GM21786 (cell line): ENCODE results near the gene MARCKS.

ENCODE experiments used
- ATAC-seq: cut with Tn5 transposase; IDR thresholded peaks from one replicate; pipeline ENCODE4 v1.9.1; 2021; ENCODE audit not compliant: unreplicated experiment

The MARCKS gene

GRCh38 chr6:113856625-113857555 is at the start of gene MARCKS:
Gene MARCKS (plus strand): TSS chr6:113857345. CDS start chr6:113857746, 401 bp downstream.
- ATAC-seq: peak; percentile 32

DNA sequence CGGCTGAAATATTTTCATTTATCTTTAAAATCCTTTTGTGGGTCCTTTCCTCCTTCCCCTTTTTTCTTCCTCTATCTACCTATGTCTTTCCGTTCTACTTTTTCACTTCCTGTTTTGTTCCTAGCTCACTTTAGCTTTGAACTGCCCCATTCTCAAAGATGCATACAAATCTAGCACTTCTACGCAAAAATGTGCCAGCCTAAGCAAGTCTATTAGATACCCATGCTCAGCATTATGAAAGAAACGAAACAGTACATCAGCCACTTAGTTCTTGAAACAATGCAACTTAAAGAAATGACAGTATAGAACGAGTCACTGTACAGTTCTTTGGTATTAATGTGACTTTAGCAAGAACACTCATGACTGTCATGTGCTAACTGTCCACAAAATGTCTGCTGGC is 47.3 kb upstream of the MARCKS start:
- peak; percentile 54 for ATAC-seq

DNA sequence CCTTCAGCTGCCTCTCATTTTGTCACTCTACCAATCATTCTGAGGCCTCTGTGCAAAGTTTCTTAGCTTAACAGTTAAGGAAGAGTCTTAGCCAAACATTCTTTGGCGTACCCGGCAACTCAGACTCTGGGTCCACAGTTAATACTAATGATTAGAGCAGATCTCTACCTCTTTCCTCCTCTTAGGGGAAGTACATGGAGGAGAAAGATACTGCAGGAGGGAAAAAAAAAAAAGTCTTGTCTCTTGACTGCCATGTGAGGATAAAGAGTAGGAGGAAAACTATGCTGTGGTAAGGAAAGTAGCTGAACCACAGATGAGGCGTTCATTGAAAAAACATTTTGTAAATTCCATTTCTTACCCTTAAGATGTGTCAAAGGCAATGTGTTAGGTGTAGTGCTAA is 44.0 kb upstream of the MARCKS start:
- no peak for ATAC-seq

DNA sequence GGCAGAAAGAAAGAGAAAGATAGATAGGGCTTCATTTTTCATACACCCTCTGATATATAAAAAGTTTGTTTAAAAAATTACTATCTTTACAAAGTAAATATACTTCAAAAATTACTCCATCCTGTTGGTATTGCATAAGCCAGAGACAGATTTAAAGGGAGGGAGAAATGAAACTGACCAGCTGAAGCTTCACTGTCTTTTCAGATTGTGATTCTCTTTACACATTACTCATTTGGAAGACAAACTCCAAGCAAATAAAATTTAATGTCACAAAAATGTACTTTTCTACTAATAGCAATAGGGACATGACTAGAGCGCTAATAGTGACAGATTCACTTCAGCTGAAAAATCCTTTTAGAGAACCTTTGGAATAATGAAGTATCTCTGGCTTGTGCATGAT is 38.6 kb upstream of the MARCKS start:
- ATAC-seq: no peak

- ATAC-seq: no peak
These were observed 37.8 kb upstream of the MARCKS start for GRCh38 chr6:113819169-113819830.

DNA sequence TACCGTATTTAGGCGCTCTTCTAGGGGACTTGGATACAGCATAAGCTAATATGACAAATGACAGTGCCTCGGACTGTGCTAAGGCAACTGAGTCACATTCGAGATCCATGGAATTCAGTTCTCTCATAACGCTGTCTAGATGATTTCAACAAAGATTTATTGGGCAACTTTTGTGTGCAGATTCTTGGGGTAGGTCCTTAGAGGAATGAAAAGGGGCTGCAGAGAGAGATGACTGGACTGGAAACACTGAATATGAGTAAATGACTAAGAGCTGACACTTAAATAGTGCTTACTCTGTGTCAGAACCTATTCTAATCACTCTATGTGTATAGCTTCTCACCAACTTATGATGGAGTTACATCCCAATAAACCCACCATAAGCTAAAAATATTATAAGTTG is 36.4 kb upstream of the MARCKS start:
- ATAC-seq: no peak

GRCh38 chr6:113821445-113821844 is 35.7 kb upstream of the MARCKS start:
- no peak for ATAC-seq

DNA sequence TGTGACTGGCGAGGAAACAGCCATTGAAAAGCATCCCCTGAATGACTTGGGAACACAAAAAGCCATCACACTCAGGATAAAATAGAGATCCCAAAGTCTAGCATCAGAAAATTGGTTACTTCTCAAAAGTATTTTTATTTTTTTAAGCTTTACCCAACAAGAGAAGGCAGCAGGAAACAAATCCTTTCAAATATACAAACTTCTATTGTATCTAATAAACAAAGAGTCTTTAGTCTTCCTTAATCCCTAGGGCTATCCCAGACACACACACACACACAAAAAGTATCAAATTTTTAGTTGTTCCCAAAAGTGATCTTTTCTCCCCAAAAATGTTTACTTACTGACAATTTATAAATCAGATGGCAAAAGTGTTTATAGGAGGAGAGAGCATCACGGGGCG is 33.2 kb upstream of the MARCKS start:
- ATAC-seq: no peak

DNA sequence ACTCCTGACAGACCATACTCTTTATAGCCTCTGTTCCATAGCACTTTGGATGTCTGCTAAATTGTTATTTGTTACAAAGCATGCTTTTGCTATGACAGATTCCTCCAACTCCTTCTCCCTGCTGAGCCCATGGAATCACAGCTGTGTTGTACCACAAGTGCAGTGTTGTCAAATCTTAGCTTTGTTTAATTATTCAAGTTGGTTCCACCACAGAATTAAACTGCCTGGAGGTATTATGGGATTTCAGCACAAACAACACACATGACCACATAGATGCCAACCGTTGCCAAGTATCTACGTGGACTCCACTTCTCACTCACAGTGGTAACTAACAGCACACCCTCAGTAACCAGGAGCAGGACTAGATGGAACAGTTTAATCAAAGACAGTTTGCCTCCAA is 32.7 kb upstream of the MARCKS start:
- no peak for ATAC-seq

GRCh38 chr6:113824866-113825265 is 32.3 kb upstream of the MARCKS start:
- no peak for ATAC-seq

DNA sequence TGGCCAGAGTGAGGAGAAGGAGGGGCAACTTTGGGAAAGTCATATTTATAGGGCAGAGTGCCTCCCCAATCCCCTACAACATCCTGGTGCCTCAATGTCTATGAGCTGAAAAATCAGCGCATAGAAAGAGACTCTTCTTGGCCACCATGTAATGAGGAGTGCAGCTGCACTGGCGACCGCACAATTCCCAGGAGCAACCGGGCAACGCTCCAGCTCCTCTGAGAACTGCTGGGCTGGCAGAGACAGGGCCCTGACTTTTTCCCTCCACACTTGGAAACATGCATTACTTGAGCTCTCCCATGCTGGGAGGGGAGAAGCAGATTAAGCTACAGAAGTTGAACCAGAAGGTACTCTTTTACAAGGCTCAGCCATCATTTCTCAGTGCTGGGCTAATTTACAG is 31.4 kb upstream of the MARCKS start:
- no peak for ATAC-seq

DNA sequence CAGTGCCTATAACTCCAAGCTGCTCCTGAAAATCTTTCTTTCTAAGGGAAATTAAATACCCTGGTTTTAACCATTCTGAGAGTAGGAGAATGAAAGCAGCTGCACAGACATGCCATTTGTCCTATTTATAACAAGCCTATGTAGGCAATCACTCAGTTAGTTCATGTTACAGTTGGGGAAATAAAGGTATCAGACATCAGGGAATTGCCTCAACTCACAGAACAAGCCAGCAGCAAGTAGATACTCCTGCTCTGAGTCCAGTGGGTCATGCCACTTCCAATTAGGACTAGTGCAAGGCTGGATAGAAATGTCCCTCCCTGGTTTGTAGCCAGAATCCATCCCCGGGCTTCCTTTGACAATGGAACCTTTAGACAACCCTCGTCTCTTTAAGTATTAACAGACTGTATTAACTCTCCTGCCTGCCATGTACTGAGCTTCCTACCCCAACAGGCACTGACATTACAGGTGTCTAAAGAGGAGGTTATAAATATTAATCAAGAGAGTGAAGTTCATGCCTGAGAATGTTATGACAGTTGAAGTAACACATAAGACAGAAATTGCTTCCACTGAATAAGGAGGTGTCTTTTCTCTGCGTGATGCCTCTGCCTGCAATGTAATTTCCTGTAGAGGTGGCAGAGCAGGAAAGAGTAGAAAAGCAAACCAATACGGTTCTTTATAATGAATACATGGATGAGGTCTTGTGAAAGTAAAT is 28.0 kb upstream of the MARCKS start:
- ATAC-seq: no peak

DNA sequence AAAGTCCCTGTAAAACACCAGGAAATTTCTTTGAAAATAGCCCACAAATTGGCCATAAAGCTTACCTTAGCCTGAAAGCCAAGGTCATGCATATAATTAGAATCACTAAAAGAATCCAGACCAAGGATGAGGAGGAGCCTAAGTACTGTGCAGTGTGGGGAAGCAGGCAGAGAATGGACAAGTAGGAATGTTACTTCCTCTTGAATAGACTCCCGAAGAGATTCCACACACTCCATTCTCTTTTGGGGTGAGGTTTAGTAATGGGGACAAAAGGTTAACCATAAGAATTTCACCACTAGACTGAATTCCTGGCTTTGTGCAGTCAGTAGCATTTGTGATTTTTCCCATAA is 27.5 kb upstream of the MARCKS start:
- ATAC-seq: no peak

DNA sequence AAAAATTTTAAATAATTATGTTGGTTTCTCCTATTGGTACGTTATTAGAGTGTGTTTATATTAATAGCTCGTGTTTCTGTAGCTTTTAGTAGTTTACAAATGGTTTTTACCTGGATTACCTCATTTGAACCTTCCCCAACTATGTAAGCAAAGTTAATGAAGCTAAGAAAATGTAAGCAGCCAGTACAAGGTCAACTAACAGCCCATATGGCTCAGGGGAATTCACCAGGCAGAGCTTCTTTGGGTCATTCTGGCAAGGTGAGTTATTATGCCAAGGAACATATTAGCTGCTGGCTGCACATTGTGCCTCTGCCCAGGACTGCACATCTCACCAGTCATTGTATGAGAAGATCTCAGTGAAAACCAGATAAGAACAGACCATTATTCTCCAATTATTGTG is 27.0 kb upstream of the MARCKS start:
- no peak for ATAC-seq

DNA sequence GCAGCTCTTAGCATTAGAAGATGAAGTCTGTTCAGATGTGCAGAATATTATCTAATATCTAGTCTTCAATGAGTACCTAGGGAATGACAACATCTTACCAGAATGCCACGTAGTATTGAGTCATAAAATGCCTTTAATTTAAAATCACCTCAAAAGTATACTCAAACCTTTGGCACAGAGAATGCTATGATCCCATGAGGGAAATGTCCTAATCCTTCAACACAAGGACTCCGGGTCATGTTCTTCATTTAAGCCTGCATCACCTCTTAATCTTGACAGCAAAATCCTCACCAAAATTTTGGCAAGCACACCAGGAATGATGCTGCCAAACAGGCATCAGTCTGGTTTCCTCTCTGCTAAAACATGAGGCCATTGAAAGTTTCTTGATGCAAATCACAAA is 23.6 kb upstream of the MARCKS start:
- no peak for ATAC-seq

DNA sequence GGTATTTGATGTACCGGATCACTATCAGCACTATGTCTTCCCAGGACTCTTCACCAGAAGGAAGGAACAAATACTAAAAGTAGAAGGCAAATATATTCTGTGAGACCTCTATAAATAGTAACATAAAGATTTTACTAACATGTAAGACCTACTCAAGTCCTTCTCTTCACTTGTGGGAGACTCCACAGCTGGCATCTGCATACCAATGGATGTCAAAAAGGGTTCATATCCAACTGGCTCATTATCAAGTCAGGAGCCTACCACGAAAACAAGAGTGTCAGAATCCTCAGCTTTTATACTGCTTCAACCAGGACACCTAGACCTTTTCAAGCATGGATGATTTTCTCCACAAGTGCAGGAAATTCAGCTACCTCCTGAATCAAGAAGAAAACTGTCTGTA is 20.0 kb upstream of the MARCKS start:
- ATAC-seq: no peak

DNA sequence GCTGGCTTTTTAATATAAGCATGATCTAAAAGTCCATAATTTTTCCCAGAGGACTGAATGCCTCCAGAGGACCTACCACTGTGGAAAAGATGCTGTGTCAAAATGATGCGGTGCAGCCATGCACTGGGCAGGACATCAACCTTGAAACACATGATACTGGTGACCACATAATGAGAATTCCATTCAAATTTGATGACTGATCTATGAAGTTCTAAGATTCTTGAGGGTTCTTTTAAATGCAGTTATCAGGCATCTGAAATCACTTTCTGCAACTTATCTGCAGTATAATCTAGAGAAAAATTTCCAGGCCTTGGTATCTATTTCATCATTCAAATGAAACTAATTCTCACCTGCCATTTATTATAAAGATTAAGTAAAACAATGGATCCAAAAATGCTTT is 15.0 kb upstream of the MARCKS start:
- no peak for ATAC-seq

DNA sequence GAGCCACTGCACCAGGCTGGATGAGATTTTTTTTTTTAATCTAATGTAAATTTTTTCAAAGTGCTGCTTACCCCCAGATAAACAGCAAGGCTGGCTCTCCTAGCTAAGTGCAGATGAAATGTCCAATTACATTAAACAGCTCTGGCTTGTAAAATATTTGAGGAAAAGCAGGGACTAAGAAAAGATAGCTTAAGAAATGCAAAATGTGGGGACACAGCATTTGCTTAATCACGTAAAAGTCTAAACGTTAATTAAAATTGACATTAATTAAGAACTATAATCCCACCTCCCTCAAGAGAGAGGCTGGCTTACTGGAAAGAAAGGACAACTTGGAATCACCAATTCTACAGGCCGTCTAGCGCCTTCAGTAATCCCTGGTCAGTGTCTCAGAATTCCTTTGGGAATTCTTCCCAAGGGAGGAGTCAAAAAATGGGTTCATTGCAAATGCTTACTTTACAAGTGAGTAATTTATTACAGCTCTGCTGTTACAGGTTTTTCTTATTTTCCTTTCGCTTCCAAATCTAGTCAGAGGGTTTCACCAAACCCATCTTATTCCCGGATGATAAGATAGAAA is 13.6 kb upstream of the MARCKS start:
- no peak for ATAC-seq

- ATAC-seq: no peak
These were observed 10.6 kb upstream of the MARCKS start for GRCh38 chr6:113846577-113846976.

GRCh38 chr6:113847447-113847846 is 9.7 kb upstream of the MARCKS start:
- ATAC-seq: no peak

- ATAC-seq: no peak
These were observed 8.9 kb upstream of the MARCKS start for GRCh38 chr6:113848280-113848679.

DNA sequence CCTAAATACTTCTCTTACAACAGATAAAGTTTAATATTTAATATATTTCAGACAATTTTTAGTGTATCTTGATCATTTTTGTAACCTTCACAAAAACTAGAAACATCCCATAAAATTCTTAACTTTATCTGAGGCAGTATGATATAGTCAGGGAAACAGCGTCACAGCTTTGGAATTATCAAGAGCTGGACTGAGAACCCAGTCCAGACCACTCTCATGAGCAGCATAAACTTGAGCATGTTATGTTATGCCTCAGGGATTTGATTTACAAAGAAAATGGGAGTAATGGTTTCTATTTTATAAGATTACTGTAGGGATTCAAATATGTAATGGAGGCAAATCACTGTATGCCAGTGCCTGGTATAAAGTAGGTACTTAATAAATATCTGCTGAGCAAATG is 8.3 kb upstream of the MARCKS start:
- ATAC-seq: no peak
